Central memory CD4-positive, alpha-beta T cell (primary cell): Measurements from ENCODE around the gene BEST1.
"Not testable (repeated sequence)": the region's sequence is repeated elsewhere in the genome, so short reads cannot be mapped to it uniquely, and the experiment has no call there.

Experiments used
- DNase-seq: peaks from one replicate; pipeline ENCODE4 v3.0.0; 2022

Gene BEST1

GRCh38 chr11:61949169-61950034 lies 749 bp upstream of the BEST1 start:
- DNase-seq = no peak

GRCh38 chr11:61951484-61952135 lies 1.5 kb downstream of the BEST1 start:
- no peak for DNase-seq

DNA sequence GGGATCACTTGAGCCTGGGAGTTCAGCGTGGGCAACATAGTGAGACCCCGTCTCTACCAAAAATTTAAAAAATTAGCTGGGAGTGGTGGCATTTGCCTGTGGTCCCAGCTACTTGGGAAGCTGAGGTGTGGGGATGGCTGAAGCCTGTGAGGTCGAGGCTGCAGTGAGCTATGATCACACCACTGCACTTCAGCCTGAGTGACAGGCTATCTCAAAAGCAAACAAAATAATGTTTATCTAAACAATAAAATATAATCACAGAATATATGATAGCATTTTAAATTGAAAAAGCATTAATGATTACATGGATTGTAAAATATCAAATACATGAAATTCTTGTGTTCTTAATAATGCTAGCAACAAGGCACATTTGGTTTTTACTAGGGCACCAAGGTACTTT lies 2.7 kb downstream of the BEST1 start:
- DNase-seq = no peak

- not testable (repeated sequence) for DNase-seq
These were observed 3.5 kb downstream of the BEST1 start for GRCh38 chr11:61953632-61954031.

DNA sequence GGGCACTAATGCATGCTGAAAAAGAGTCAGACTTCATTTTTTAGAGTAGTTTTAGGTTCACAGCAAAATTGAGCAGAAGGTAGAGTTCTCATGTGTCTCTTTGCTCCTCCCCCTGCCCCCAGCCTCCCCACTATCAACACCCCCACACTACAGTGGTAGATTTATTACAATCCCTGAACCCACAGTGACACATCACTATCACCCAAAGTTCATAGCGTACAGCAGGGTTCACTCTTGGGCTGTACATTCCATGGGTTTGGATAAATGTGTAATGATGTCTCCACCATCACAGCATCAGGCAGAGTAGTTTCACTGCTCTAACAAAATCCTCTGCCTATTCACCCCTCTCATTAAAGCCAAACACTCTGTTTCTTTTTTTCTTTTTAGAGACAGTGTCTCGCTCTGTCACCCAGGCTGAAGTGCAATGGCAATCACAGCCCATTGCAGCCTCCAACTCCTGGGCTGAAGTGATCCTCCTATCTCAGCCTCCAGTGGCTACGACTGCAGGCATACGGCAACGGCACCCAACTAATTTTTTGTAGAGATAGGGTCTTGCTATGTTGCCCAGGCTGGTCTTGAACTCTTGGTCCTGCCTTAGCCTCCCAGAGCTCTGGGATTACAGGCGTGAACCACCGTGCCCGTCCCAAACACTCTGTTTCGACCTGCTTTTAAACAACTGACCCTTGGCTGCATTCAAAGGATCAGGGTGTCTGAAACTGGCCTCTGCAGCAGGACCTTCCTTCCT lies 4.1 kb downstream of the BEST1 start:
- DNase-seq = no peak

DNA sequence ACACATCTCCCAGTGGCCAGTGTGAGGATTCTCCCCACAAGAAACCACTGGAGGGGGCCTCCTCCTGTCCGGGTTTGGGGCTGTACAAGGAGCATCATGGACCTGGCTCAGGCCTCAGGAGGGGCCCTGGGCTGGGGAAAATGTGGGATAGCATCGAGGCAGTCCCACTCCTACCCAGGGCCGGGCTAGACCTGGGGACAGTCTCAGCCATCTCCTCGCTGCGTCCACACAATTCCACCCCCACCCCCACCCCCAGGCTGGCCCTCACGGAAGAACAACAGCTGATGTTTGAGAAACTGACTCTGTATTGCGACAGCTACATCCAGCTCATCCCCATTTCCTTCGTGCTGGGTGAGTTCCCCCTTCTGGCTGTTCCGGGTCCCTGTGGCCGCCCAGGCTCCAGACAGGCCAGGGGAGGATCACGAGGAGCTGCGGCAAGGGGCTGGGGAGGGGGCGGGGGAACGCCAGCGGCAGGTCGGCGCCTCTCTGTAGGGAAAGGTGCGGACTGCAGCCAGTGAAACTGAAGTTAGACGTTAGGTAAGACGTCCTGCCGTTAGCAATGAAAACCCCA lies 4.8 kb downstream of the BEST1 start:
- DNase-seq = no peak

DNA sequence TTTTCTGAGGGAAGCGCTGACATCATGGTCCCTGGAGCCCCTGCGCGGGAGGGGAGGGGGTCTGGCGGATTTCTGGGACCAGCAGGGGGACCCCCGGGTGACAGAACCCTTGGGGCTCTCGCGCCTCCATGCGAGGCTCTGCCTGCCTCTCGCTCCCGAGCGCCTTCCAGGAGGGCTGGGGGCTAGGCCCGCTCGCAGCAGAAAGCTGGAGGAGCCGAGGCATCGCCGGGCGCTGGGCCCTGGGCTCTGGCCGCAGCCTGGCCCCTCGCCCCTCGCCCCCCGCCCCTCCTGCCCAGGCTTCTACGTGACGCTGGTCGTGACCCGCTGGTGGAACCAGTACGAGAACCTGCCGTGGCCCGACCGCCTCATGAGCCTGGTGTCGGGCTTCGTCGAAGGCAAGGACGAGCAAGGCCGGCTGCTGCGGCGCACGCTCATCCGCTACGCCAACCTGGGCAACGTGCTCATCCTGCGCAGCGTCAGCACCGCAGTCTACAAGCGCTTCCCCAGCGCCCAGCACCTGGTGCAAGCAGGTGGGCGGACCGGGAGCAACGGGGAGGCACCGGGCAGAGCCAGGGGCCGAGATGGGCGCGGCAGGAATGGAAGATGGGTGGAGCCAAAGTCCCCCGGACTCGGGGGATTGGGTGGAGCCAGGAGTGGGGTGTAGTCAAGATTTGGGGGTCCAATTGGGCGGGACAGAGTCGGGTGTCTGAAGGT lies 5.4 kb downstream of the BEST1 start:
- DNase-seq = peak; percentile 12

- DNase-seq = no peak
These were observed 6.3 kb downstream of the BEST1 start for GRCh38 chr11:61956191-61957020.

DNA sequence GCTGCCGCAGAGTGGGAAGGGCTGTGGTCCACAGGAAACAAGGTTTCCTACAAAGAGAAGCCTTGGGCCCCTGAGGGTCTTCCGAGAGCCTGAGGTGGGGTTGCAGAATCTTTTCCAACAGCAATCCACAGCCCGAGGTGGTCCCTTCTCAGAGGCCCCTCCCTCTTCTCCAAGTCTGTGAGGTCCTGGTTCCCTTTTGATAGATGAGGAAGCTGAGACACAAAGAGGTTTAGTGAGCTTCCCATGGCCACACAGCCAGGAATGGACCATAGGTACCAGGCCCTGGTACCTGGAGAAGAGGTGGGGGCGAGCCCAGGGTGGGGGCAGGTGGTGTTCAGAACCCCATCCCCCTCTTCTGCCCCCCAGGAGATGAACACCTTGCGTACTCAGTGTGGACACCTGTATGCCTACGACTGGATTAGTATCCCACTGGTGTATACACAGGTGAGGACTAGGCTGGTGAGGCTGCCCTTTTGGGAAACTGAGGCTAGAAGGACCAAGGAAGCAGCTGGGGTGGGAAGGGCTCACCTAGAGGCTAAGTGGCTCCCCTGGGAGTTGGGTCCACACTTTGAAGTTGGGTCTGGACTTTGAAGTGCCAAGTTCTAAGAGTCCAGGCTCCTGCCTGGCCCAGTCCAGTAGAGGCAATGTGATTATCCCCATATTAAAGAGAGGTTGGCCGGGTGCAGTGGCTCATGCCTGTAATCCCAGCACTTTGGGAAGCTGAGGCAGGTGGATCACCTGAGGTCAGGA lies 7.0 kb downstream of the BEST1 start:
- no peak for DNase-seq

DNA sequence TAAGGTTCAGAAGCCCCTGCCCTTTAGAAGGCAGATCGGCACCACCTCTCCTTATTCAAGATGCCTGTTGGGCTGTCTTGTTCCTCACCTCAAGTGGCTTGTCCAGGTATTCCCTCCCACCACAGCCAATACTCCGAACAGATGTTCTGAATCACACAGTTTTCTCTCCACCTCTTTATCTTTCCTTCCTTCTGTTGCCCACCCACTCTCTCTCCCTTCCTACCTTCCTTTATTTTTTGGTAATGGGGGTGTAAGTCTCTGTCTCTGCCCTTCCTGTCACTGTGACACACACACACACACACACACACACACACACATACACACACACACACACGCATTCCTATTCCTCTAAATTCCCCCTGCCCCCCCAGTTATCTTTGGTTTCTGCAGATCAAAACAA lies 8.4 kb downstream of the BEST1 start:
- no peak for DNase-seq

DNA sequence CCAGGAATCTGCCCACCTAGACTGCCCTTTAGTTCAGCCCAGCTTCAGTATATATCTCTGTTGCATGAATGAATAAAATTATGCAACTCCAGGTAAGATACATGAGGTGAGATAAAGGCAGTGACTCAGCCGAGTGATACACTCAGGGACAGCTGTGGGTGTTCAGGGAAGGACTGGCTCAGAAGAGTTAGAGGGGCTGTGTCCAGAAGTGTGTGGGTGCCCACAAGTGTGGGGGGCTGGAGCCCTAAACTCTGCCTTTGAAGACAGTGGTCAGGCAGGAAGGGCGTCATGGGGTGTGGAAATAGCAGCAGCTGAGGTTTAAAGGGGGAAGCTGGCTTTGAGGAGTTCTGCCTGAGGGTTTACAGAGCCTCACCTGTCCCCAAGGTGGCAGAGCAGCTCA lies 9.0 kb downstream of the BEST1 start:
- DNase-seq = no peak

GRCh38 chr11:61959678-61960077 lies 9.5 kb downstream of the BEST1 start:
- DNase-seq = no peak

GRCh38 chr11:61960532-61960931 lies 10.4 kb downstream of the BEST1 start:
- DNase-seq = no peak

GRCh38 chr11:61961570-61962212 lies 11.5 kb downstream of the BEST1 start:
- no peak for DNase-seq

GRCh38 chr11:61962213-61963015 lies 12.3 kb downstream of the BEST1 start:
- DNase-seq = peak; percentile 25

DNA sequence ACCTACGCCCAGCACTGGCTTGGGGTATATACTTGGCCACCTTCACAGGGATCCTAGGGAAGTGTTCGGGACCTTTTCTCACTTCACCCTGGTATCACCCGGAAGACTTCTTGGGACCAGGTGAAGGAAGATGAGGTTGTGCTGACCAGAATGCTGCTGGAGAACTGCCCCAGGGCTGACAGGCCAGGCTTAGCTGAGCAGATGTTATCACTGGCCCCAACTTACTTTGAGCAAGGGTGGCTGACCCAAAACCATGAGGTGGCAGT lies 12.8 kb downstream of the BEST1 start:
- no peak for DNase-seq

GRCh38 chr11:61963282-61964057 lies 13.3 kb downstream of the BEST1 start:
- DNase-seq = peak; percentile 55

DNA sequence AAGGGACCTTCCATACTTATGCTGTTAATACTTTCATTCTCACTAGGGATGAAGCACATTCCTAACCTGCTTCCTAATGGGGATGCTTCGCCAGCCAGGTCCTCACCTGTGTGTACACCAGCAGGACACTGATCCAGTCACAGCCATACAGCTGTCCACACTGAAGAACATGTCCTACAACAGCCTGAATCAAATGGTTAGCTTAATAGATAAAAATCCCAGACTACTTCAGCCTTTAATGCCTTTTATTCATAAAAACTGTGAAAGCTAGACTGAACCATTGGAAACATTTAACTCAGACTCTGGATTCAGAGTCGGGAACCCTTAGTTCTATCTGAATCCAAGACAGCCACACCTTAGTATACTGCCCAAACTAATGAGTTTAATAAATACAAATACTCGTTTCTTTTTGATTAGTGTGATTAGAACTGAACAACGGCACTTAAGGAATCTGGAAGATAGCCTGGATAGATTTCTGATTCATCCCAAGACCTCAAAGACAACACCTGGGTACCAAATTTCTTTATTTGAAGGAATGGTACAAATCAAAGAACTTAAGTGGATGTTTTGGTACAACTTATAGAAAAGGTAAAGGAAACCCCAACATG lies 14.0 kb downstream of the BEST1 start:
- no peak for DNase-seq
